ENCODE measurements around the gene STX2. TPM values are rescaled to one million over a fixed set of nuclear protein-coding genes. Genes with fewer than 3 reads are reported as not detected.
"Not testable (repeated sequence)": the region's sequence is repeated elsewhere in the genome, so short reads cannot be mapped to it uniquely, and the experiment has no call there.

STX2 gene
- total and polyA plus RNA-seq, 2 donors (not counting 1 experiment from before 2014, with no cell fraction given): 35.2 to 87.8 TPM

- TF ChIP-seq EZH2 (IDR thresholded peaks at IDR 0.05; ENCODE audit: low read length, missing control alignments) (no peak), CTCF (conservative IDR thresholded peaks at IDR 0.05 in 1 of 2, IDR thresholded peaks at IDR 0.05 in 1 of 2; ENCODE audit: low read depth in 1 of 2, low read length in 2 of 2) (no peak)
- Histone ChIP-seq H4K20me1 (ENCODE audit: control insufficient read depth, extremely low read depth, insufficient read depth, low read length) (no peaks in the 10 kb centered on the region), H3K4me1 (ENCODE audit: control insufficient read depth, extremely low read depth, insufficient read depth, low read length) (no peaks in the 10 kb centered on the region), H3K36me3 (ENCODE audit: control insufficient read depth, insufficient read depth, low read length) (no peaks in the 10 kb centered on the region), H3K4me2 (ENCODE audit: extremely low read depth, insufficient read depth, low read length) (no peak overlapping the region), H3K79me2 (ENCODE audit: control insufficient read depth, insufficient read depth, low read length) (no peaks in the 10 kb centered on the region), H3K9me3 (ENCODE audit: control insufficient read depth, insufficient read depth, low read depth, low read length) (no peaks in the 10 kb centered on the region), H2AFZ (ENCODE audit: low read length) (no peak overlapping the region), H3K4me3 (replicated peaks in 1 of 4; ENCODE audit: control extremely low read depth in 1 of 4, insufficient read depth in 1 of 4, low read depth in 3 of 4, low read length in 4 of 4) (no peak overlapping the region), H3K9ac (ENCODE audit: insufficient read depth, low read length) (no peak overlapping the region), H3K27me3 (ENCODE audit: control insufficient read depth, insufficient read depth, low read length) (no peaks in the 10 kb centered on the region), H3K27ac (ENCODE audit: insufficient read depth, low read length) (no peak overlapping the region)
- no peak for DNase-seq (ENCODE audit: low read depth in 2 of 2)
Observed at GRCh38 chr12:130856088-130856487, 17.0 kb upstream of the STX2 start.

- H3K27me3 ChIP-seq (ENCODE audit: control insufficient read depth, insufficient read depth, low read length): no peaks in the 10 kb centered on the region
- H3K9me3 ChIP-seq (ENCODE audit: control insufficient read depth, insufficient read depth, low read depth, low read length): no peaks in the 10 kb centered on the region
- no peak for DNase-seq (ENCODE audit: low read depth in 2 of 2)
- no peaks in the 10 kb centered on the region for H4K20me1 ChIP-seq (ENCODE audit: control insufficient read depth, extremely low read depth, insufficient read depth, low read length)
- no peak overlapping the region for H3K4me2 ChIP-seq (ENCODE audit: extremely low read depth, insufficient read depth, low read length)
- no peak for TF ChIP-seq EZH2 (IDR thresholded peaks at IDR 0.05; ENCODE audit: low read length, missing control alignments)
- no peak for TF ChIP-seq CTCF (conservative IDR thresholded peaks at IDR 0.05 in 1 of 2, IDR thresholded peaks at IDR 0.05 in 1 of 2; ENCODE audit: low read depth in 1 of 2, low read length in 2 of 2)
- no peak overlapping the region for H3K9ac ChIP-seq (ENCODE audit: insufficient read depth, low read length)
- H3K36me3 ChIP-seq (ENCODE audit: control insufficient read depth, insufficient read depth, low read length): no peaks in the 10 kb centered on the region
- H3K27ac ChIP-seq (ENCODE audit: insufficient read depth, low read length): no peak overlapping the region
- H3K4me1 ChIP-seq (ENCODE audit: control insufficient read depth, extremely low read depth, insufficient read depth, low read length): no peaks in the 10 kb centered on the region
- no peak overlapping the region for H3K4me3 ChIP-seq (replicated peaks in 1 of 4; ENCODE audit: control extremely low read depth in 1 of 4, insufficient read depth in 1 of 4, low read depth in 3 of 4, low read length in 4 of 4)
- H2AFZ ChIP-seq (ENCODE audit: low read length): no peak overlapping the region
- H3K79me2 ChIP-seq (ENCODE audit: control insufficient read depth, insufficient read depth, low read length): no peaks in the 10 kb centered on the region
Observed at GRCh38 chr12:130850418-130851021, 11.5 kb upstream of the STX2 start.

- H3K4me3 ChIP-seq (replicated peaks in 1 of 4; ENCODE audit: control extremely low read depth in 1 of 4, insufficient read depth in 1 of 4, low read depth in 3 of 4, low read length in 4 of 4): no peak overlapping the region
- no peak overlapping the region for H3K27ac ChIP-seq (ENCODE audit: insufficient read depth, low read length)
- no peaks in the 10 kb centered on the region for H4K20me1 ChIP-seq (ENCODE audit: control insufficient read depth, extremely low read depth, insufficient read depth, low read length)
- no peak for DNase-seq (ENCODE audit: low read depth in 2 of 2)
- H3K4me1 ChIP-seq (ENCODE audit: control insufficient read depth, extremely low read depth, insufficient read depth, low read length): no peaks in the 10 kb centered on the region
- no peaks in the 10 kb centered on the region for H3K79me2 ChIP-seq (ENCODE audit: control insufficient read depth, insufficient read depth, low read length)
- TF ChIP-seq EZH2 (IDR thresholded peaks at IDR 0.05; ENCODE audit: low read length, missing control alignments) (no peak), CTCF (conservative IDR thresholded peaks at IDR 0.05 in 1 of 2, IDR thresholded peaks at IDR 0.05 in 1 of 2; ENCODE audit: low read depth in 1 of 2, low read length in 2 of 2) (no peak)
- H2AFZ ChIP-seq (ENCODE audit: low read length): no peak overlapping the region
- no peaks in the 10 kb centered on the region for H3K27me3 ChIP-seq (ENCODE audit: control insufficient read depth, insufficient read depth, low read length)
- H3K9ac ChIP-seq (ENCODE audit: insufficient read depth, low read length): no peak overlapping the region
- H3K4me2 ChIP-seq (ENCODE audit: extremely low read depth, insufficient read depth, low read length): no peak overlapping the region
- no peaks in the 10 kb centered on the region for H3K9me3 ChIP-seq (ENCODE audit: control insufficient read depth, insufficient read depth, low read depth, low read length)
- no peaks in the 10 kb centered on the region for H3K36me3 ChIP-seq (ENCODE audit: control insufficient read depth, insufficient read depth, low read length)
Observed at GRCh38 chr12:130849561-130850417, 10.7 kb upstream of the STX2 start.

GRCh38 chr12:130848785-130849305 lies 9.8 kb upstream of the STX2 start:
- H3K9ac ChIP-seq (ENCODE audit: insufficient read depth, low read length): not testable (repeated sequence)

More at GRCh38 chr12:130848785-130849305, 9.8 kb upstream of the STX2 start:
- not testable (repeated sequence) for H3K4me3 ChIP-seq (replicated peaks in 1 of 4; ENCODE audit: control extremely low read depth in 1 of 4, insufficient read depth in 1 of 4, low read depth in 3 of 4, low read length in 4 of 4); H2AFZ ChIP-seq (ENCODE audit: low read length); H3K27ac ChIP-seq (ENCODE audit: insufficient read depth, low read length); H3K79me2 ChIP-seq (ENCODE audit: control insufficient read depth, insufficient read depth, low read length); H3K9me3 ChIP-seq (ENCODE audit: control insufficient read depth, insufficient read depth, low read depth, low read length); H3K36me3 ChIP-seq (ENCODE audit: control insufficient read depth, insufficient read depth, low read length); H3K4me2 ChIP-seq (ENCODE audit: extremely low read depth, insufficient read depth, low read length); DNase-seq (ENCODE audit: low read depth in 2 of 2); H3K4me1 ChIP-seq (ENCODE audit: control insufficient read depth, extremely low read depth, insufficient read depth, low read length); H3K27me3 ChIP-seq (ENCODE audit: control insufficient read depth, insufficient read depth, low read length); H4K20me1 ChIP-seq (ENCODE audit: control insufficient read depth, extremely low read depth, insufficient read depth, low read length)
